Measurements from ENCODE around the gene FCN1.
"Not testable (repeated sequence)": the region's sequence is repeated elsewhere in the genome, so short reads cannot be mapped to it uniquely, and the experiment has no call there.

Gene FCN1

GRCh38 chr9:134870746-134871662, 46.7 kb downstream of the FCN1 start:
- DNase-seq = no peak

DNA sequence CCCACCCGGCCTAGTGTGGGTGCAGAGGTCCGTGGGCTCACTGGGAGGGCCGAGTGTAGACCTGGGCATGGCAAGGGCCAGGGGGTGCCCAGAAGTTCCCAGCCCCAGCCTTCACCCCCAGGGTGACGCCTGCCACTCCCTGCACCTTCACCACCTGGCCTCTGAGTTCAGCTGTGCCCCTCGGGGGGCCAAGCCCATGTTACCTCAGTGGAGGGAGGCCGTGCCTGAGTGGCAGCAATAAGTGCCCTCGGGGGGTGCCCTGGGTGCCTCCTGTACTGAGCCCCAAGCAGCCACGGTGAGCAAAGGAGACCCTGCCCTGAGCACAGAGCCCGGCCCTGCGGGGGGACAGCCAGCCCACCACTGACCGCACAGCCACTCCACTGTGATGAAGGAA, 47.4 kb downstream of the FCN1 start:
- no peak for DNase-seq

DNA sequence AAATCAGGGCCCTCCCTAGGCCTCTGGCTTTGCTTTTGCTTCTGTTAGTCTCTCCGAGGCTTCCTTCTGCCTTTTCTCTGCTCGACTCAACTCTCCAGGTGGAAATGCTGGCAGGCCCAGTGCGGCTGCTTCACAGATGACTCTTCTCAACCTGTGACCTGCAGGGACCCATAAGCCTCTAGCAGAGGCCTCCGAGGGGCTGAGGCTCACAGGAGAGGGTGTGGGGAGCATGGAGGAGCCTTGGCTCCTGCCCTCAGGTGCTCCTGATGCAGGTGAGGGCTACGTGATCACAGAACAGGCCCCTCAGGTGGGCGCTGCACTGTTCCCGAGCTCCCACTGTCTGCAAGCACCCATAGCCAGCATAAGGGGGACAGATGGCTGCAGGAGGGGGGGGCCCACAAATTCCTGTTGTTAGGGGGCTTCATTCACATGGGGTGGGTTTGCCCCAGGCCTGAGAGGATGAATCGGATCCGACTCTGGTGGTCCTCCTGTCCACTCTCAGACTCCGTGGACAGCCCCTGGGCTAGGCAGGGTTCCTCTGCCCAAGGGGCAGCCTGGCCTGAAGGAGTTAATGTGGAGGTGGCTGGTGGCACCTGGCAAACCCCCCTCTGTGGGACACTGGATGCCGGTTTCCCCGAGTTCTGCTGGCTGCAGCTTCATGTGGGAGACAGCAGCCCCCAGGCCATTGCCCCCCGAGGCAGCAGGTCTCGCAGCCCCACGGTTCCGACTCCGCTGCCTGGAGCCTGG, 48.0 kb downstream of the FCN1 start:
- no peak for DNase-seq

DNA sequence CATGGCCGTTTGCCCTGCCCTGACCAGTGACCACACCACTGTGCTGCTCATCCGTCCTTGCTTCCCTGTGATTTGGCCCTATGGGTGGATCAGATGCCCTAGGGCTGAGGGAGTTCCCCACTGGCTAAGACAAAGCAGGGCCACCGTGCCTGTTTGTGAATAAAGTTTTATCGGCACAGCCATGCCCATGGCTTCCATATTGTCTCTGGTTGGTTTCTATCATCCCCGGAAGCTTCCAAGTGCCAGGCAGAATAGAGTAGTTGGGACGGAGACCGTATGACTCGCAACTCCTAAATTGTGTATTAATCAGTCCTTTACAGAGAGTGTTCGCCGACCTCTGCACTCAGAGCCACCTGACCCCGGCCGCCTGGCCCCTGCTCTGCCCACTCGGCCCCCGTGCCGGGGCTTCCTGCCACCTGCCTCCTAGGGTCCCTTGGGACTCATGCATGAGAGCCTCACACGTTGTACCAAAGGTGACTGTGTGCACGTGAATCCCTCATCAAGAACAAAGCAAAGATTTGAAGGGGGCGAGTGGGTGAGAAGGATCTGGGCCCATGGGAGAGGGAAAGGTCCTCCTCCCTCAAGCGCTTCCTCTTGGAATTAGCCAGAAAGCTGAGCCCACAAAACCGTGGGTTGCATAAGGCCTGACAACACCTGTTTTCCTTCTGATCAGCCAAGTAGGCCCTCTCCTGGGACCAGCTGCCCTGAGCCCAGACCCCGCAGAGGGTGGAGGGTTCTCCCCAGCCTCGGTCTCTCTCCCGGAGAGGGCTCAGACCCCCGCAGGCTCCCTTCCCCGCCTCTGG, 48.8 kb downstream of the FCN1 start:
- DNase-seq = no peak

GRCh38 chr9:134867917-134868750, 49.6 kb downstream of the FCN1 start:
- DNase-seq = no peak

- no peak for DNase-seq
Observed at GRCh38 chr9:134864821-134865190, 52.9 kb downstream of the FCN1 start.

GRCh38 chr9:134863941-134864820, 53.5 kb downstream of the FCN1 start:
- no peak for DNase-seq

DNA sequence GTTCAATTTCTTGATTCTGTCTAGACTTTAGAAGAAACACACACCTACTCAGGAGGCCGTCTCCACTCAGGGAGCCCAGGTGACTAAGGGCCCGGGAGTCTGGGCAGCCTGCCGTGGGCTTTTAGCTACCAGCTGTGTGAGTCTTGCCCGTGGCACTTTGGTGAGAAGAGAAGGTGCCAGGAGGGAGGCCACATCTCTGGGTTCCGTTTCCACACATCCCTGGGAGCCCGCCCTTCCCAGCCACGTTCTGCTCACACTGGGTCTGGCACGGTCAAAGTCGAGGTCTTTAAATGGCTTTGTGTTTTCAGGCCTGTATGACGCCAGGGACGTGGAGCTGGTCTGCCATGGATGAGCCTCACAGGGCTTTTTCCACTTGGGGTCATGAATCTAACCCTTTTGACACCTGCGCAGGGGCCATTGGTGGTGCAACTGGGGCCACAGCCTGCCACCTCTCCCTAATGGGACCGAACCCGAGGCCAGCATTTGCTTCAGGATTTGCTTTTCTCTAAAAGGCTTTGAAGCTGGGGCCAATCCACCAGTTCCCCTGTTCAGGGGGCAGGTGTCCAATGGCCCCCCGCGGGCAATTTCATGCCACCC, 54.3 kb downstream of the FCN1 start:
- no peak for DNase-seq

DNA sequence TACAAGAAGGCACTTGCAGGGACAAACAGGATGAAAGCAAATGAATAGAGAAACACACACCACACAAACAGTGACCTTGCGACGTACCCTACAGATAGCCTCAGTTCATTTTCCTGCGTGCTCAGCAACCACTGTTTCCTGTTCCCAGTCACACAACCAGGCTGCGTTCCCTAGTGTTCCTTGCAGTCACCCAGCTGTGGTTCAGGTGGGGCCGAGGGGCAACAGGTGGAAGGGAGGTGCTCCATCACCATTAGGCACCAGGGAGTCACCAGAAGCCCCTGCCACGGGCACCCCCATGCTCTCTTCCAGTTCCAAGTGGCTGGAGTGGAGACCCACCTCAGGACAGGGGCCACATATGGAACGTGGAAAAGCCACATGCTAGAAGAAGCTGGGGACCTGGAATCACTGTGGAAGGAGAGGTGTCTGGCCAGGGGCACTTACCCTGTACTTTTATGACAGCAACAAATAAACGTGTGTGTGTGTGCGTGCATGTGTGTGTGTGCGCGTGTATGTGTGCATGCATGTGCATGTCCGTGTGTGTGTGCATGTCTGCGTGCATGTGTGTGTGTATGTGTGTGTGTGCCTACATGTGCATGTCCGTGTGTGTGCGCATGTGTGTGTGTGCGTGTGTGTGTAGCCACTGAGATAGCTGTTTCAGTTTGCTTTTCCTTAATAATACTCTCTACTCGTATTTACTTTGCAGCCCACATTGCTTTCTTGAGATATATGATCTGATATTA, 55.9 kb downstream of the FCN1 start:
- DNase-seq = no peak

DNA sequence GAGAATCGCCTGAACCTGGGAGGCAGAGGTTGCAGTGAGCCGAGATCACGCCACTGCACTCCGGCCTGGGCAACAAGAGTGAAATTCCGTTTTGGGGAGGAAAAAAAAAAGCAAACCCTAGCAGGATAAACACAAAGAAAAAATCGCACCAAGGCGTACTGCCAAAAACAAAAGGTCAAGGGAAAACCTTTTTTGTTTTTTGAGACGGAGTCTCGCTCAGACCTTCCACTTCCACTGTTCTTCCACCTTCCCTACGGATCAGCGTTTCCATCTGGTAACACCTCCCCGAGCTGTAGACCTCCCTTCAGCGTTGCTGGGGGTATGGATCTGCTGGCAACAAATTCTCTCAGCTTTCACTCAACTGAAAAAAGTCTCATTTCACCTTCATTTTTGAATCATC, 57.2 kb downstream of the FCN1 start:
- DNase-seq = no peak

DNA sequence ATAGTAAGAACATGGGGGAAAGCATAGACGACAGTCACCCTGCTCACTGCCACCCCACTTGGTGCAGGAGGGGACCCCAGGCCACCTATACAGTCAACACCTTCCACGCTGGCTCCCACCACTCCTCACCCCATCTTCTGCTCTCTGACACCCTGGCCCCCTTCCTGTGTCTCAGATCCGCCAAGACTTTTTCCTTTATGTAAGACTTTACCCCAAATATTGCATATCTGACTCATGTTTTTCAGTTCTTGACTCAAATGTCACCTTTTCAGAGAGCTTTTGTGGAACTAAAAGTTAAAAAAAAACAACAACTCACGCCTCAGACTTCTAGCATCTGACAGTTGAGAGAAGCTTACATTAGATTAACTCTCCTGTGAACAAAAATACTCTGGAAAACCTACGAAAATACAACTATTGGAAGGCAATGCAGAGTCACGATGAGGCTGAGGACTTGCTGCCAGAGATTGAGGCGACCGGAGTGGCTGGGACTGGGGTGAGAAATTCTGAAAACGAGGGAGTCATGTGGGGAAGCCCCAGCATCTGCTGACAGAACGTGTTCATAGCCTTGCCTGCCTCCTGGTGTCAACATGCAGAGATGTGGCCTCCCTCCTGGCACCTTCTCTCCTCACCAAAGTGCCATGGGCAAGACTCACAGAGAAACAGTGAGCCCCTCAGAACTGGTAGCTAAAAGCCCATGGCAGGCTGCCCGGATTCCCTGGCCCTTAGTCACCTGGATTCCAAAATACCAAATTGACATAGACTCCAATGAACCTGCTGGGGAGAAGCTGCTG, 59.5 kb downstream of the FCN1 start:
- no peak for DNase-seq

DNA sequence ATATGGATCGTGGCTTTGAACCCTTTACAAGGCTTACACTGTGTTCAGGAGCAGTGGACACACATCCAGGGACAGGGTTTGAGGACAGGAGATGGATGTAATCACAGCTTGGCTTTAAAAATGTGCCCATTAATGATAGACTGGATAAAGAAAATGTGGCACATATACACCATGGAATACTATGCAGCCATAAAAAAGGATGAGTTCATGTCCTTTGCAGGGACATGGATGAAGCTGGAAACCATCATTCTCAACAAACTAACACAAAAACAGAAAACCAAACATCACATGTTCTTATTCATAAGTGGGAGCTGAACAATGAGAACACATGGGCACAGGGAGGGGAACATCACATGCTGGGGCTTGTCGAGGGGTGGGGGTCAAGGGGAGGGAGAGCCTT, 60.3 kb downstream of the FCN1 start:
- not testable (repeated sequence) for DNase-seq

DNA sequence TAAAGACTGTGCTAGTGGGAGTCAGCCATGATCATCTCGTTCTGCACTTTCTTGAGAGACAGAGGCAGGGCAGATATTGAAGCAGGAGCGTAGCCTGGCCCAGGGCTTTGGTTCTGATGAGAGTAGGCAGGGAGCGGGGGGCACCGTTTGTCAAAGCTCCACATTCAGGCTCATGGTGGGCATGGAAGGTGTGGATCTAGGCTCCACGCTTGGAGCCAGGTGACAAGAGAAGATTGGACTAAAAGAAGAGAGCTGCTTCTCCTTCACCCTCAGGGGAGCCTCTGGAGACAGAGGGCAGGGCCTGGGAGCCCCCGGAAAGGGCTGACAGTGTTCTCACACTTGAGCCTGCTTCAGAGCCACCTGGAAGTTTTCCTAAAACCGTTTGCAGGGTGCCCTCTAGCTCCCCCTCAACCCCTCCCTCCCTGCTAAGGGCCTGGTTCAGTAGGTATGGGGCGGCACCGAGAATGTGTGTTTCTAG, 61.8 kb downstream of the FCN1 start:
- no peak for DNase-seq

Measured in effector CD4-positive, alpha-beta T cell (primary cell).